Vagina (tissue), 2 donors: Measurements from ENCODE around the gene CAPZB. TPM values are rescaled to one million over a fixed set of nuclear protein-coding genes. Genes with fewer than 3 reads are reported as not detected.

Experiments
- DNase-seq, 2 donors: peaks; one replicate each; pipeline ENCODE4 v3.0.0-alpha.2; 2017; ENCODE audit errors: extremely low spot score in 2 of 2
- H3K27ac ChIP-seq: fragments of 200-600 bp; sonication (generic); one replicate; pipeline ENCODE4 v1.5.1; 2019
- H3K27me3 ChIP-seq: fragments of 200-600 bp; sonication (generic); one replicate; pipeline ENCODE4 v1.5.1; 2019
- H3K36me3 ChIP-seq, 2 donors: fragments of 200-600 bp; sonication (generic); one replicate each; pipeline ENCODE4 v1.5.1; 2017 to 2019
- H3K4me1 ChIP-seq: fragments of 200-600 bp; sonication (generic); one replicate; pipeline ENCODE4 v1.5.1; 2019
- H3K4me3 ChIP-seq, 2 donors: fragments of 200-600 bp; sonication (generic); 1 replicate in 1 of 2; 2 replicates in 1 of 2; pipeline ENCODE4 v1.5.1; 2016 to 2019
- H3K9me3 ChIP-seq: fragments of 200-600 bp; sonication (generic); one replicate; pipeline ENCODE4 v1.5.1; 2019
- CTCF ChIP-seq, 3 experiments: fragments of 450-650 bp in 2 of 3; fragments of 200-600 bp in 1 of 3; sonication (generic) in 1 of 3; IDR thresholded peaks; one replicate each; pipeline ENCODE4 v1.5.1; 2017 to 2019; ENCODE audit warnings: antibody characterized with exemption in 3 of 3, mild to moderate bottlenecking in 2 of 3, moderate library complexity in 2 of 3
- POLR2A ChIP-seq, 2 donors: fragments of 450-650 bp; IDR thresholded peaks; one replicate each; pipeline ENCODE4 v1.6.1; 2017; ENCODE audit warnings: antibody characterized with exemption in 2 of 2, mild to moderate bottlenecking in 2 of 2, moderate library complexity in 2 of 2
- POLR2AphosphoS5 ChIP-seq, 2 donors: sonication (generic); formaldehyde crosslinking; IDR thresholded peaks; one replicate each; pipeline ENCODE4 v1.9.0; 2017; ENCODE audit warnings: antibody characterized with exemption in 2 of 2, mild to moderate bottlenecking in 2 of 2, low read depth in 1 of 2; ENCODE audit not compliant: insufficient read depth in 1 of 2
- intact Hi-C: fragments of 100-400 bp; cut with DNase I; formaldehyde crosslinking; loops from one replicate; pipeline ENCODE4 v1.15.1; 2023
- total RNA-seq: library from RNA; depleted of rRNA; stranded (reverse); fragments of >200 nt; gene quantifications from one replicate; pipeline ENCODE4 v1.2.3, GENCODE V29; 2016

The CAPZB gene
- total RNA-seq, 1 donor from 2014 or later = 152 TPM

GRCh38 chr1:19430121-19431068, 54.9 kb downstream of the CAPZB start:
- no peaks in the 10 kb centered on the region for H3K36me3 ChIP-seq
- peak overlapping the region; percentile 86 for H3K27ac ChIP-seq
- H3K27me3 ChIP-seq = no peaks in the 10 kb centered on the region
- H3K9me3 ChIP-seq = no peaks in the 10 kb centered on the region
- peaks cover 96% of the 10 kb centered on the region for H3K4me1 ChIP-seq
- intact Hi-C loops = loop anchor here (10.0 kb wide), 1 partner anchor 54 kb away; the partner anchor contains the start of gene CAPZB
- no peak overlapping the region for H3K4me3 ChIP-seq
- TF ChIP-seq CTCF (IDR thresholded peaks at IDR 0.05) (no peak), POLR2AphosphoS5 (IDR thresholded peaks at IDR 0.05; ENCODE audit: insufficient read depth in 1 of 2, low read depth in 1 of 2) (peak in 1 of 2 donors; percentile 90), POLR2A (IDR thresholded peaks at IDR 0.05) (no peak)
- DNase-seq = no peak

GRCh38 chr1:19429611-19430010, 55.7 kb downstream of the CAPZB start:
- no peaks in the 10 kb centered on the region for H3K36me3 ChIP-seq
- peaks cover 96% of the 10 kb centered on the region for H3K4me1 ChIP-seq
- H3K27me3 ChIP-seq = no peaks in the 10 kb centered on the region
- no peak overlapping the region for H3K4me3 ChIP-seq
- DNase-seq = no peak
- intact Hi-C loops = loop anchor here (10.0 kb wide), 1 partner anchor 55 kb away; the partner anchor contains the start of gene CAPZB
- H3K27ac ChIP-seq = peak overlapping the region; percentile 86
- no peak for TF ChIP-seq POLR2AphosphoS5 (IDR thresholded peaks at IDR 0.05; ENCODE audit: insufficient read depth in 1 of 2, low read depth in 1 of 2)
- no peak for TF ChIP-seq CTCF (IDR thresholded peaks at IDR 0.05)
- TF ChIP-seq POLR2A (IDR thresholded peaks at IDR 0.05) = no peak
- no peaks in the 10 kb centered on the region for H3K9me3 ChIP-seq

- no peak for DNase-seq
- H3K4me3 ChIP-seq = no peak overlapping the region
- no peaks in the 10 kb centered on the region for H3K27me3 ChIP-seq
- peaks cover 96% of the 10 kb centered on the region for H3K4me1 ChIP-seq
- H3K36me3 ChIP-seq = no peaks in the 10 kb centered on the region
- intact Hi-C loops = no loop called here
- peak overlapping the region; percentile 86 for H3K27ac ChIP-seq
- TF ChIP-seq POLR2A (IDR thresholded peaks at IDR 0.05) (no peak), POLR2AphosphoS5 (IDR thresholded peaks at IDR 0.05; ENCODE audit: insufficient read depth in 1 of 2, low read depth in 1 of 2) (peak in 1 of 2 donors; percentile 6)
- H3K9me3 ChIP-seq = no peaks in the 10 kb centered on the region
Measured at GRCh38 chr1:19427087-19427781, 58.1 kb downstream of the CAPZB start.

GRCh38 chr1:19426294-19427086, 58.8 kb downstream of the CAPZB start:
- Histone ChIP-seq H3K4me3 (no peak overlapping the region), H3K27ac (peak overlapping the region; percentile 86), H3K36me3 (no peaks in the 10 kb centered on the region), H3K27me3 (no peaks in the 10 kb centered on the region), H3K4me1 (peaks cover 99% of the 10 kb centered on the region), H3K9me3 (no peaks in the 10 kb centered on the region)
- intact Hi-C loops = no loop called here
- DNase-seq = no peak
- TF ChIP-seq POLR2A (IDR thresholded peaks at IDR 0.05) (no peak), CTCF (IDR thresholded peaks at IDR 0.05) (no peak), POLR2AphosphoS5 (IDR thresholded peaks at IDR 0.05; ENCODE audit: insufficient read depth in 1 of 2, low read depth in 1 of 2) (peak in 1 of 2 donors; percentile 36)
